IMR-90 (cell line): ENCODE results near the gene KDELR3. TPM values are rescaled to one million over a fixed set of nuclear protein-coding genes. Genes with fewer than 3 reads are reported as not detected.

Experiments used
- ATAC-seq: fragments of 200-7000 bp; cut with Tn5 transposase; 2 replicates; pipeline ENCODE4 v1.9.1; 2020; ENCODE audit warnings: low read depth, mild to moderate bottlenecking, moderate library complexity
- BruUV-seq: library from RNA; stranded (reverse); fragments of 400-500 nt; replicated peaks from 2 replicates; lab custom pipeline; 2021; lab: Mats Ljungman, UMichigan
- CTCF ChIA-PET: fragments of 300-600 bp; formaldehyde crosslinking; extraction: SDS; loops from one replicate; lab custom pipeline; 2021; ENCODE audit warnings: antibody characterized with exemption; lab: Yijun Ruan, JAX
- POLR2A ChIA-PET: fragments of 300-600 bp; sonication (Branson Sonifier 250); formaldehyde crosslinking; loops from one replicate; lab custom pipeline; 2022; ENCODE audit warnings: antibody characterized with exemption; ENCODE audit not compliant: unreplicated experiment; lab: Charles Lee
- DNase-seq: peaks from one replicate; pipeline ENCODE4 v3.0.0; 2013
- H2AFZ ChIP-seq: replicated peaks from 2 replicates; pipeline ENCODE3; 2013; ENCODE audit warnings: low read length, mild to moderate bottlenecking; ENCODE audit not compliant: poor library complexity
- H2AK5ac ChIP-seq: 2 replicates; pipeline ENCODE4 v1.6.1; 2013; ENCODE audit warnings: low read depth, low read length, inconsistent platforms
- H2AK9ac ChIP-seq: replicated peaks from 2 replicates; pipeline ENCODE3; 2013; ENCODE audit warnings: mild to moderate bottlenecking, low read depth, low read length, moderate library complexity; ENCODE audit not compliant: poor library complexity
- H2BK120ac ChIP-seq: 2 replicates; pipeline ENCODE4 v1.6.1; 2013; ENCODE audit warnings: low read depth, low read length, inconsistent platforms
- H2BK15ac ChIP-seq: 3 replicates; pipeline ENCODE4 v1.6.1; 2013; ENCODE audit warnings: low read depth, low read length, inconsistent platforms
- H2BK20ac ChIP-seq: 2 replicates; pipeline ENCODE4 v1.6.1; 2013; ENCODE audit warnings: low read depth, mild to moderate bottlenecking, inconsistent platforms, low read length, moderate library complexity
- H2BK5ac ChIP-seq: 2 replicates; pipeline ENCODE4 v1.6.1; 2013; ENCODE audit warnings: mild to moderate bottlenecking, low read depth, low read length, inconsistent platforms; ENCODE audit not compliant: poor library complexity, severe bottlenecking
- H3K14ac ChIP-seq: replicated peaks from 2 replicates; pipeline ENCODE4 v1.6.1; 2013; ENCODE audit warnings: low read depth, low read length, inconsistent platforms
- H3K18ac ChIP-seq: 2 replicates; pipeline ENCODE4 v1.6.1; 2013; ENCODE audit warnings: low read depth, low read length, control low read depth
- H3K23ac ChIP-seq: 2 replicates; pipeline ENCODE4 v1.6.1; 2013; ENCODE audit warnings: low read depth, low read length, inconsistent platforms
- H3K27ac ChIP-seq: 2 replicates; pipeline ENCODE4 v1.5.1; 2013; ENCODE audit warnings: mild to moderate bottlenecking, control low read depth, low read length; ENCODE audit not compliant: insufficient read depth
- H3K27me3 ChIP-seq: 2 replicates; pipeline ENCODE4 v1.6.1; 2013; ENCODE audit warnings: low read length; ENCODE audit not compliant: control insufficient read depth, insufficient read depth
- H3K36me3 ChIP-seq: 2 replicates; pipeline ENCODE4 v1.6.1; 2013; ENCODE audit warnings: low read length, mixed read lengths; ENCODE audit not compliant: control insufficient read depth, insufficient read depth
- H3K4ac ChIP-seq: 2 replicates; pipeline ENCODE4 v1.6.1; 2013; ENCODE audit warnings: low read depth, low read length, inconsistent platforms
- H3K4me1 ChIP-seq: 2 replicates; pipeline ENCODE4 v1.6.1; 2013; ENCODE audit warnings: low read length, mixed read lengths; ENCODE audit not compliant: control insufficient read depth, insufficient read depth
- H3K4me2 ChIP-seq: 2 replicates; pipeline ENCODE4 v1.6.1; 2013; ENCODE audit warnings: low read depth, mild to moderate bottlenecking, control low read depth, low read length, moderate library complexity
- H3K4me3 ChIP-seq: 2 replicates; pipeline ENCODE4 v1.5.1; 2013; ENCODE audit warnings: low read depth, mild to moderate bottlenecking, control low read depth, low read length, moderate library complexity; ENCODE audit not compliant: insufficient read depth
- H3K56ac ChIP-seq: 2 replicates; pipeline ENCODE4 v1.6.1; 2013; ENCODE audit warnings: low read length, inconsistent platforms; ENCODE audit not compliant: insufficient read depth; ENCODE audit errors: extremely low read depth
- H3K79me1 ChIP-seq, 2 experiments: 2 replicates each; pipeline ENCODE4 v1.6.1; 2013; ENCODE audit warnings: low read length in 2 of 2, inconsistent platforms in 1 of 2, low read depth in 1 of 2
- H3K9ac ChIP-seq: 2 replicates; pipeline ENCODE4 v1.6.1; 2013; ENCODE audit warnings: low read depth, low read length, control low read depth
- H3K9me1 ChIP-seq: 2 replicates; pipeline ENCODE4 v1.6.1; 2013; ENCODE audit warnings: low read length, inconsistent platforms; ENCODE audit not compliant: insufficient read depth
- H3K9me3 ChIP-seq: 2 replicates; pipeline ENCODE4 v1.6.1; 2013; ENCODE audit warnings: low read length; ENCODE audit not compliant: control insufficient read depth, insufficient read depth
- H4K20me1 ChIP-seq: 2 replicates; pipeline ENCODE4 v1.6.1; 2013; ENCODE audit warnings: low read length, inconsistent platforms; ENCODE audit not compliant: insufficient read depth
- H4K5ac ChIP-seq: 2 replicates; pipeline ENCODE4 v1.6.1; 2013; ENCODE audit warnings: mild to moderate bottlenecking, low read depth, low read length, control low read depth
- H4K8ac ChIP-seq, 2 experiments: 2 replicates each; pipeline ENCODE4 v1.6.1; 2013; ENCODE audit warnings: low read depth in 2 of 2, low read length in 2 of 2, control low read depth in 1 of 2, inconsistent platforms in 1 of 2
- H4K91ac ChIP-seq: 2 replicates; pipeline ENCODE4 v1.6.1; 2013; ENCODE audit warnings: low read depth, low read length, inconsistent platforms; ENCODE audit not compliant: insufficient read depth
- MAZ ChIP-seq: IDR thresholded peaks from 2 replicates; pipeline ENCODE4 v1.6.1; 2012; ENCODE audit warnings: low read depth, mild to moderate bottlenecking, low read length, improper control_type of control experiment, moderate library complexity, borderline replicate concordance
- WGBS, 2 experiments: methylation state at CpG; one replicate each; pipeline versions ENCODE4 v1.1.5 to v1.1.7; 2013; ENCODE audit warnings: missing lambda C conversion rate in 2 of 2; ENCODE audit not compliant: insufficient read length in 1 of 2; ENCODE audit errors: extremely low coverage in 2 of 2; 5-methylcytosine and 5-hydroxymethylcytosine counted together
- dilution Hi-C: fragments of 300-500 bp; cut with HindIII; formaldehyde crosslinking; loops from one replicate; pipeline ENCODE4 v1.14.3; 2018; ENCODE audit warnings: low sequenced_read_pairs; ENCODE audit not compliant: unreplicated experiment
- in situ Hi-C: fragments of 300-500 bp; cut with MboI; formaldehyde crosslinking; loops from 3 replicates; pipeline ENCODE4 v1.14.3; 2019; ENCODE audit warnings: low sequenced_read_pairs, inconsistent platforms, mixed read lengths
- intact Hi-C: fragments of 100-400 bp; cut with micrococcal nuclease; formaldehyde crosslinking; loops from 2 replicates; pipeline ENCODE4 v1.10.0; 2022
- polyA plus RNA-seq, 3 experiments: library from polyadenylated mRNA; depleted of rRNA; stranded (reverse); fragments of >200 nt; gene quantifications; 2 replicates each; pipeline ENCODE4 v1.2.3, GENCODE V29; 2012; ENCODE audit warnings: low replicate concordance in 1 of 3
- total RNA-seq: library from RNA; depleted of rRNA; stranded (reverse); fragments of >200 nt; gene quantifications from 2 replicates; pipeline ENCODE4 v1.2.3, GENCODE V29; 2012

The KDELR3 gene
- total and polyA plus RNA-seq, 2 of the 4 experiments (the other 2 are of a cell fraction) = 129 to 224 TPM

GRCh38 chr22:38455076-38455529 is 12.8 kb upstream of the KDELR3 start, which contains the start of gene KCNJ4:
Gene KCNJ4, minus strand, starts transcription at chr22:38455199. Its CDS starts 27,067 bp downstream, at chr22:38428132.
- Histone ChIP-seq H3K4ac (no peak within 1 kb of the TSS), H2BK120ac (no peak within 1 kb of the TSS), H3K4me2 (peak within 1 kb of the TSS; percentile 46; the same call in 1 of the 2 replicates), H4K91ac (no peak within 1 kb of the TSS), H4K5ac (no peak within 1 kb of the TSS), H3K4me1 (no peaks in the 10 kb centered on the region; the same call in 1 of the 2 replicates), H3K36me3 (no peaks in the 10 kb centered on the region), H3K79me1 (no peaks in the 10 kb centered on the region), H3K9ac (no peak within 1 kb of the TSS), H3K56ac (no peak within 1 kb of the TSS), H3K9me3 (no peaks in the 10 kb centered on the region; the same call in 1 of the 2 replicates), H2BK5ac (no peak within 1 kb of the TSS), H2AK5ac (no peak within 1 kb of the TSS), H4K20me1 (no peaks in the 10 kb centered on the region), H3K18ac (no peak within 1 kb of the TSS), H3K27me3 (peaks cover 90% of the 10 kb centered on the region), H3K9me1 (no peaks in the 10 kb centered on the region), H3K23ac (no peak within 1 kb of the TSS), H4K8ac (no peak within 1 kb of the TSS), H2BK20ac (no peak within 1 kb of the TSS), H3K14ac (no peak within 1 kb of the TSS), H2BK15ac (no peak within 1 kb of the TSS), H3K27ac (no peak within 1 kb of the TSS), H2AK9ac (peak within 1 kb of the TSS; percentile 42), H2AFZ (peak within 1 kb of the TSS; percentile 80), H3K4me3 (peak within 1 kb of the TSS; percentile 37)
- in situ Hi-C loops (no loop called here), dilution Hi-C loops (no loop called here), intact Hi-C loops (no loop called here)
- TF ChIP-seq MAZ = no peak
- BruUV-seq = no TSS peak
- ATAC-seq (0 out of 2 replicates have a peak, but pooled peaks have one; percentile 5), DNase-seq (no peak)
- WGBS, 2 experiments = 0% methylated on average over 26 of the region's 76 CpGs; no CpG with 5 or more reads in 1 of the 2 experiments
- CTCF ChIA-PET = no interaction called here
- POLR2A ChIA-PET = no interaction called here
